ENCODE measurements around the gene HECW1. TPM values are rescaled to one million over a fixed set of nuclear protein-coding genes. Genes with fewer than 3 reads are reported as not detected.
"Not testable (repeated sequence)": the region's sequence is repeated elsewhere in the genome, so short reads cannot be mapped to it uniquely, and the experiment has no call there.

Gene HECW1
- 14.0 and 35.3 TPM in 2 replicates for total RNA-seq (2014; rRNA removed; shearing (Covaris generic); ENCODE audit: low replicate concordance)

DNA sequence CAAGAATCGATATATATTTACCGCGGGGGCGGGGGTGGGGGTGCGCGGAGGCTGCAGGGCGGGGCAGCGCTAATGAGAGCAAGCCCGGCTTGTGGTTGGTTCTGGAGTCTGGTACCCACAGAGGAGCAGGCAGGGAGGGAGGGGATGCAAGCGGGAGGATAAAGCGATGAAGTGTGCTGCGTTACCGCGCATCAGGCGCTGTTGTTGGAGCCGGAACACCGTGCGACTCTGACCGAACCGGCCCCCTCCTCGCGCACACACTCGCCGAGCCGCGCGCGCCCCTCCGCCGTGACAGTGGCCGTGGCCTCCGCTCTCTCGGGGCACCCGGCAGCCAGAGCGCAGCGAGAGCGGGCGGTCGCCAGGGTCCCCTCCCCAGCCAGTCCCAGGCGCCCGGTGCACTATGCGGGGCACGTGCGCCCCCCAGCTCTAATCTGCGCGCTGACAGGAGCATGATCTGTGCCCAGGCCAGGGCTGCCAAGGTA is at the start of gene HECW1:
Gene HECW1 (plus strand): TSS at position 189 of the 482 bp plus-strand sequence. CDS start 131,259 bp downstream, outside the sequence.
- in situ Hi-C loops (cut with HindIII; ENCODE audit: low pct_unique_long_range_greater_than_20kb, low sequenced_read_pairs) = no loop called here
- DNase-seq (ENCODE audit: low read depth) = no peak

GRCh38 chr7:43071604-43072003 is 40.8 kb upstream of the HECW1 start:
- in situ Hi-C loops (cut with HindIII; ENCODE audit: low pct_unique_long_range_greater_than_20kb, low sequenced_read_pairs) = no loop called here
- no peak for DNase-seq (ENCODE audit: low read depth)

- DNase-seq (ENCODE audit: low read depth) = no peak
- in situ Hi-C loops (cut with HindIII; ENCODE audit: low pct_unique_long_range_greater_than_20kb, low sequenced_read_pairs) = no loop called here
Observed at GRCh38 chr7:43072530-43072929, 39.9 kb upstream of the HECW1 start.

DNA sequence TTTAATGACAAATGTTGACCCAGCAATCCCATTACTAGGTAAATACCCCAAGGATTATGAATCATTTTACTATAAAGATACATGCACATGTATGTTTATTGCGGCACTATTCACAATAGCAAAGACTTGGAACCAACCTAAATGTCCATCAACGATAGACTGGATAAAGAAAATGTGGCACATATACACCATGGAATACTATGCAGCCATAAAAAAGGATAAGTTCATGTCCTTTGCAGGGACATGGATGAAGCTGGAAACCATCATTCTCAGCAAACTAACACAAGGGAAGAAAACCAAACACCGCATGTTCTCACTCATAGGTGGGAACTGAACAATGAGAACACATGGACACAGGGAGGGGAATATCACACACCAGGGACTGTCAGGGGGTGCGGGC is 38.6 kb upstream of the HECW1 start:
- in situ Hi-C loops (cut with HindIII; ENCODE audit: low pct_unique_long_range_greater_than_20kb, low sequenced_read_pairs); DNase-seq (ENCODE audit: low read depth): not testable (repeated sequence)

DNA sequence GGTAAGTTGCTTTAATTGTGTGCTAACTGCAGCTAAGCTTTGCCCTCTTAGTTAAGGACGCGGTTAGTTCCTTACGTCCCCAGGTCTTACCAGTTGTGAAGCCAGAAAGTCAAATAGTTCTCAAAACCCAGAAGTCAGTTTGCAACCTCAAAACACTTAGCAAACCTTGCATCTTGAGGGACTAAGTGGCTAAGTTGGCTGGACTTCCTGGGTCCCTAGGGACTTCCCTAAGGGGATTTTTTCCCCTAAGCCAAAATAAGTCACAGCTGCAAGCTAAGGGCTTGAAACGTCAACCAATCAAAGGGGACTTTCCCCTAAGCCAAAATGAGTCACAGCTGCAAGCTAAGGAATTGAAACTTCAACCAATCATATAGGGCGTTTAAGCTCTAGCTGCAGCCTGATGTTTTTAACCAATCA is 36.2 kb upstream of the HECW1 start:
- in situ Hi-C loops (cut with HindIII; ENCODE audit: low pct_unique_long_range_greater_than_20kb, low sequenced_read_pairs) = no loop called here
- DNase-seq (ENCODE audit: low read depth) = peak; percentile 34

DNA sequence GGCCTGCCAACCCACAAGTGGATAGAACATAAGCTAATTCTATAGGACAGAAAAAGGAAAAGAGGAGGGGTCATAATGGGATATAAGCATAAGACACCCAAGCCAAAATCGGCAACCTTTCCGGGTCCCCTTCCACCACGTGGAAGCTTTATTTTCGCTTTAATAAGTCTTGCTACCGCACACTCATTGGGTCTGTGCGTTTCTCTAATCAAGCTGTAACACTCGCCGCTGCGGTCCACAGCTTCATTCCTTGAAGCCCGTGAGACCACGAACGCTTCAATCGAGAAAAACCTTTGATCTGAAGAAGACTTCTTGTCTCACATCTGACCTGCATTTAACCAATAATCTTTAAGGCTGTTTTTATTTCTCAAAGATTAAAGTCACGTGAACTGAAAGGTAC is 35.8 kb upstream of the HECW1 start:
- DNase-seq (ENCODE audit: low read depth) = no peak
- in situ Hi-C loops (cut with HindIII; ENCODE audit: low pct_unique_long_range_greater_than_20kb, low sequenced_read_pairs) = no loop called here

GRCh38 chr7:43077285-43077684 is 35.2 kb upstream of the HECW1 start:
- DNase-seq (ENCODE audit: low read depth) = no peak
- in situ Hi-C loops (cut with HindIII; ENCODE audit: low pct_unique_long_range_greater_than_20kb, low sequenced_read_pairs) = no loop called here

DNA sequence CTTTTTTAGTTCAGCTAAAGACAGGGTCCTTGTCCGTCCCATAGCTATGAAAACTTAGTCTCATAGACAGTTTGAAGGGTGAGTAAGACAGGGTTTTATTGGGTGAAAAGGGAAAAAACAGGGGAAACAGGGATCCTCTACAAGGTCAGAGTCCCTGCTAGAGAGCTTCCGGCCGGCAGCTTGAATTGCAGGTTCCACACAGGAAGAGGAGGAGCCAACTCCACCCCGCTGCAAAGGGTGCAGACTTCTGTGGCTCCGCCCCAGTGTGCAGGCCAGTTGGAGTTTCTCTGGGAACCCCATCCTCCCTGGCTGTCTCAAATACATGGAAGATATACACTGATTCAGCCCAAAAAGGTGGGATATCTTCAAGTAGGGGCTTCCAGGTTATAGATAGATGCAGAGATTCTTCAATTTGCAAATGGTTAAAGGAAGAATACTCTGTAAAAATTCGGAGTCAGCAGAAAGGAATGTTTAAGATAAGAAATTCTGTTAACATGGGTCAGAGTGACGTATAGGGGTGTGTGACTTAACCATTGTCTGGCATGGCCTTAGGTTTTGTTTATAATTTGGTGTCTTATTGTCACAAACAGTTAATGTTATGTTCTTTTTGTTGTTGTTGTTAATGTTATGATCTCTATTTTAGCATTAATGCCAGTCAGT is 34.6 kb upstream of the HECW1 start:
- no peak for DNase-seq (ENCODE audit: low read depth)
- in situ Hi-C loops (cut with HindIII; ENCODE audit: low pct_unique_long_range_greater_than_20kb, low sequenced_read_pairs) = no loop called here

DNA sequence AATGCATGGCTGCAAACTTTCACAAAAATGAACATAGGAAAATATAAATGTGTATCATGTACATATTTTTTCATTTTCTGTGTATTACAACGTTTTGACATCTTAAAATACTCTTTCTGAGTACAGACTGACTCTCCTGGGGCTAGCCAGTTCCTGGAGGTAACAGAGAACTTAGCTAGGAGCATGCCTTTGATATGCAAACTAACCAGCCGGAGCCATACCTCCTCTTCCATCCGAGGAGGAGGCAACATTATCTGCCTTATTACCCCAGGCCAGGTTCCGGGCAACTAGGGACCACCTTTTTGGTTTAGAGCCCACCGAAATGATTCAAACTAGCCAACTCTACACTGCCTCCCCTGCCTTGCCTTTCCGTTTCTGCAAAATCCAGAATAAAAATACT is 33.7 kb upstream of the HECW1 start:
- in situ Hi-C loops (cut with HindIII; ENCODE audit: low pct_unique_long_range_greater_than_20kb, low sequenced_read_pairs) = no loop called here
- DNase-seq (ENCODE audit: low read depth) = no peak

- no peak for DNase-seq (ENCODE audit: low read depth)
- in situ Hi-C loops (cut with HindIII; ENCODE audit: low pct_unique_long_range_greater_than_20kb, low sequenced_read_pairs) = no loop called here
Observed at GRCh38 chr7:43081603-43082002, 30.8 kb upstream of the HECW1 start.

- DNase-seq (ENCODE audit: low read depth) = no peak
Observed at GRCh38 chr7:43083106-43083505, 29.3 kb upstream of the HECW1 start.

DNA sequence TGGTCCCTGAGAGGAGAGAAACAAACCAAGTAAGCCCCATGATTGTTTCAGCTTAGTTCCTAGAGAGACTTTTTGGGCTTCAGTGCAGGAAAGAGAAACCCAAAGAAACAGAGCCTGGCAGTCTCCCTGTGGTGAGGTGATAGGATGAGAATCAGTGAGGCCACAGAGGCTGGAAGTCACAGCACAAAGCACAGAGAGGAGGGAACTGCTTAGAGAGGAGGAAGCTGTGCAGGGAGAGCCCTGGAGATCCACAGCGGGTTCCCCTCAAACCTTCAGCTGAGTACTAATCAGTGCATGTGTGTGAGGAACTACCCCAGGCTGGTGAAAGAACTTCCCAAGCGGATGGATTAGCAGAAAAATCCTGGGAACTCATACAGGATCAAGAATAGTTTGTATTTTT is 27.4 kb upstream of the HECW1 start:
- in situ Hi-C loops (cut with HindIII; ENCODE audit: low pct_unique_long_range_greater_than_20kb, low sequenced_read_pairs) = no loop called here
- no peak for DNase-seq (ENCODE audit: low read depth)

More at GRCh38 chr7:43083106-43083505, 29.3 kb upstream of the HECW1 start:
- in situ Hi-C loops (cut with HindIII; ENCODE audit: low pct_unique_long_range_greater_than_20kb, low sequenced_read_pairs) = no loop called here

GRCh38 chr7:43085992-43086391 is 26.5 kb upstream of the HECW1 start:
- in situ Hi-C loops (cut with HindIII; ENCODE audit: low pct_unique_long_range_greater_than_20kb, low sequenced_read_pairs) = no loop called here
- no peak for DNase-seq (ENCODE audit: low read depth)

GRCh38 chr7:43092819-43093218 is 19.6 kb upstream of the HECW1 start:
- in situ Hi-C loops (cut with HindIII; ENCODE audit: low pct_unique_long_range_greater_than_20kb, low sequenced_read_pairs) = no loop called here
- no peak for DNase-seq (ENCODE audit: low read depth)

DNA sequence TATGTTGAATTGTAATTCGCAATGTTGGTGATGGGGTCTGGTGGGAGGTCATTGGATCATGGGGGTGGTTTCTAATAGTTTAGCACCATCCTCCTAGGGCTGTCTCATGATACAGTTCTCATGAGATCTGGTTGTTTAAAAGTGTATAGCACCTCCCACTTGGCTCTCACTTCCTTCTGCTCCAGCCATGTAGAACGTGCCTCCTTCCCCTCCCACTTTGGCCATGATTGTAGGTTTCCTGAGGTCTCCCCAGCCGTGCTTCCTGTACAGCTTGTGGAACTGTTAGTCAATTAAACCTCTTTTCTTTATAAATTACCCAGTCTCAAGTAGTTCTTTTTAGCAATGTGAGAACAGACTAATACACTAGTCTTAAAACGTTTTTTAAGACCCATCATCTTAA is 15.6 kb upstream of the HECW1 start:
- in situ Hi-C loops (cut with HindIII; ENCODE audit: low pct_unique_long_range_greater_than_20kb, low sequenced_read_pairs) = no loop called here
- no peak for DNase-seq (ENCODE audit: low read depth)

GRCh38 chr7:43099750-43100149 is 12.7 kb upstream of the HECW1 start:
- DNase-seq (ENCODE audit: low read depth) = no peak
- in situ Hi-C loops (cut with HindIII; ENCODE audit: low pct_unique_long_range_greater_than_20kb, low sequenced_read_pairs) = no loop called here

GRCh38 chr7:43104874-43105520 is 7.5 kb upstream of the HECW1 start:
- no peak for DNase-seq (ENCODE audit: low read depth)
- in situ Hi-C loops (cut with HindIII; ENCODE audit: low pct_unique_long_range_greater_than_20kb, low sequenced_read_pairs) = no loop called here

DNA sequence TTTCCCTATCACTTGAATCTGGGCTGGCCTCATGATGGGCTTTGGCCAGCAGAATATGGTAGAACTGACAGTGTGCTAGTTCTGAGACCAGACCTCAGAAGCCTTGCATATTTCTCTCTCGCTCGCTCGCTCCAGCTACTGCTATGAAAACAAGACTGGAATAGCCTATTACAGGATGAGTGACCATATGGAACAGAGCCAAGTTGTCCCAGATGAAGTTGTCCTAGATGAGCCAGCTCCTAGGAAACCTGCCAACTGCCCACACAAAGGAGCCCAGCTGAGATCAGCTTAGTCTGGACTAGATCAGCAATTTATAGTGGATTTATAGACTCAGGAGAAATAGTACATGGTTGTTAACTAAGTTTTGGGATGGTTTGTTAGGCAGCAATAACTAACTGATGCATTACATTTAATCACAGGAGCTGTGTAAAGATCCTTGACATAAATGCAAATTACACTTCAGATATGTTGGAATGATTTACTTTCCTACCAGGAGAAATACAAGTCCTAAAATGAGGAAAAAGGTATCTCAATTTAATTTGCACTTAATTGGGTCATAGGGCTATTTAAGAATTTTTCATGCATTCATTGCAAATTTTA is 6.8 kb upstream of the HECW1 start:
- in situ Hi-C loops (cut with HindIII; ENCODE audit: low pct_unique_long_range_greater_than_20kb, low sequenced_read_pairs) = no loop called here
- peak; percentile 35 for DNase-seq (ENCODE audit: low read depth)

- DNase-seq (ENCODE audit: low read depth) = peak; percentile 58
- in situ Hi-C loops (cut with HindIII; ENCODE audit: low pct_unique_long_range_greater_than_20kb, low sequenced_read_pairs) = no loop called here
Observed at GRCh38 chr7:43108255-43109011, 4.0 kb upstream of the HECW1 start.

All from Caki2 (cell line).